ENCODE data around the gene ZFYVE9. TPM values are rescaled to one million over a fixed set of nuclear protein-coding genes. Genes with fewer than 3 reads are reported as not detected.
A peak's percentile ranks its signal among the peaks of the same experiment; 100 is the strongest.

ZFYVE9 gene
- total RNA-seq, 4 donors from 2014 or later: 38.1 to 54.8 (median 40.9) TPM

GRCh38 chr1:52111492-52111891 lies 30.4 kb upstream of the ZFYVE9 start:
- intact Hi-C loops (cut with DNase I): no loop called here
- Histone ChIP-seq H3K4me1 (no peaks in the 10 kb centered on the region), H3K4me3 (no peak overlapping the region), H3K27me3 (no peaks in the 10 kb centered on the region), H3K36me3 (no peaks in the 10 kb centered on the region), H3K27ac (replicated peaks in 1 of 4) (no peak overlapping the region), H3K9me3 (no peaks in the 10 kb centered on the region)
- DNase-seq (ENCODE audit: extremely low spot score): peak; percentile 81
- TF ChIP-seq EP300 (IDR thresholded peaks at IDR 0.05): no peak
- no peak for TF ChIP-seq POLR2AphosphoS5 (IDR thresholded peaks at IDR 0.05)
- TF ChIP-seq CTCF (IDR thresholded peaks at IDR 0.05): no peak
- no peak for TF ChIP-seq POLR2A (IDR thresholded peaks at IDR 0.05; ENCODE audit: low read depth)

DNA sequence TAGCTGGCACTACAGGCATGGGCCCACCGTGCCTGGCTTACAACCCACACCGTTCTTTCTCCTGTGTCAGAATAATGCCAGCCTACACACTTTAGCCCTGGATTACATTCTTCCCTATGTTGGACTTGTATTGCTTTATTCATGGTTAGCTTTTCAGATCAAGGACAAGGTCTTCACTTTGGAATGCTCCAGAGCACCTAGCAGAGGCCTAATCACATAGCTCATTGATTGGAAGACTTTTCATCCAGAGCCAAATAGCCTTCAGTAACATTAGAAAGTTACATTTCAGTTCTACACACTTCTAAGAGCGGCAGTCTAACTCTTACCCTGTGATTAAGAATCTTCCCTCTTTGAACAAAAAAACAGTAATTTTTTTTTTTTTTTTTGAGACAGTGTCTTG lies 29.4 kb upstream of the ZFYVE9 start:
- DNase-seq (ENCODE audit: extremely low spot score): no peak

DNA sequence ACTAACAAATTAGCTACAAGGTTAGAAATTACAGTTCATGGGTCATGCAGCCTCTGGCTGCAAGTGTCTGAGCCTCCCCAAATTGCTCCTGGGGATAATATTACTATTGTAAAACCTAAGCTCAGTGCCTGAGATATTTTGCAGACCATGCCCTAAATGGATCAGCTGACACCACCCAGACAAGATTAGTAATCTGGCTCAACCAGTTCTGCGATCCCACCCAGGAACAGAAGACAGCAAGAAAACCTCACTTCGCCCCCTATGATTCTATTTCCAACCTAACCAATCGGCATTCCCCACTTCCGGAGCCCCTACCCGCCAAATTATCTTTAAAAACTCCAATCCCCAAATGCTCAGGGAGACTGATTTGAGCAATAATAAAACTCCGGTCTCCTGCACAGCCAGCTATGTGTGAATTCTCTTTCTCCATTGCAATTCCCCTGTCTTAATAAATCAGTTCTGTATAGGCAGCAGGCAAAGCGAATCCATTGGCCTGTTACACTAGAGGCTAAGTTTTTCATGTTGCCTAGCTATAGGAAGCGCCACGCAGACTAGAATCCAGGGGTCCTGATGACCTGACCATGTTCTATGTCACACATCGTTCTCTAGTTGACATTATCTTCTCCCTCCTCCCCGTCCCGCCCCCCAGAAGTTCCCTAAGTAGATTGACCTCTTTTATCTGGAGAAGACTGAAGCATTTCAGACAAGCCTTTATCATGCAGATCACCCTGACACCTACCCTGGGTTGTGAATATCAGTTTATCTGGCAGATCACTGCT lies 22.4 kb upstream of the ZFYVE9 start:
- no peaks in the 10 kb centered on the region for H3K4me1 ChIP-seq
- no peak overlapping the region for H3K4me3 ChIP-seq
- DNase-seq (ENCODE audit: extremely low spot score): no peak
- intact Hi-C loops (cut with DNase I): no loop called here
- 73% methylated on average over 12 of the region's 12 CpGs for WGBS
- no peaks in the 10 kb centered on the region for H3K9me3 ChIP-seq
- no peaks in the 10 kb centered on the region for H3K27me3 ChIP-seq
- no peak for TF ChIP-seq POLR2A (IDR thresholded peaks at IDR 0.05; ENCODE audit: low read depth)
- no peak for TF ChIP-seq POLR2AphosphoS5 (IDR thresholded peaks at IDR 0.05)
- no peak for TF ChIP-seq CTCF (IDR thresholded peaks at IDR 0.05)
- no peak for TF ChIP-seq EP300 (IDR thresholded peaks at IDR 0.05)
- H3K36me3 ChIP-seq: no peaks in the 10 kb centered on the region
- H3K27ac ChIP-seq (replicated peaks in 1 of 4): no peak overlapping the region

More for the DNA sequence above, 29.4 kb upstream of the ZFYVE9 start:
- H3K9me3 ChIP-seq: no peaks in the 10 kb centered on the region
- H3K27ac ChIP-seq (replicated peaks in 1 of 4): no peak overlapping the region
- no peaks in the 10 kb centered on the region for H3K27me3 ChIP-seq
- TF ChIP-seq POLR2AphosphoS5 (IDR thresholded peaks at IDR 0.05): no peak
- TF ChIP-seq EP300 (IDR thresholded peaks at IDR 0.05): no peak
- TF ChIP-seq CTCF (IDR thresholded peaks at IDR 0.05): no peak
- TF ChIP-seq POLR2A (IDR thresholded peaks at IDR 0.05; ENCODE audit: low read depth): no peak
- no peak overlapping the region for H3K4me3 ChIP-seq
- 95% methylated on average over 3 of the region's 3 CpGs for WGBS
- H3K4me1 ChIP-seq: no peaks in the 10 kb centered on the region
- no peaks in the 10 kb centered on the region for H3K36me3 ChIP-seq
- intact Hi-C loops (cut with DNase I): no loop called here

DNA sequence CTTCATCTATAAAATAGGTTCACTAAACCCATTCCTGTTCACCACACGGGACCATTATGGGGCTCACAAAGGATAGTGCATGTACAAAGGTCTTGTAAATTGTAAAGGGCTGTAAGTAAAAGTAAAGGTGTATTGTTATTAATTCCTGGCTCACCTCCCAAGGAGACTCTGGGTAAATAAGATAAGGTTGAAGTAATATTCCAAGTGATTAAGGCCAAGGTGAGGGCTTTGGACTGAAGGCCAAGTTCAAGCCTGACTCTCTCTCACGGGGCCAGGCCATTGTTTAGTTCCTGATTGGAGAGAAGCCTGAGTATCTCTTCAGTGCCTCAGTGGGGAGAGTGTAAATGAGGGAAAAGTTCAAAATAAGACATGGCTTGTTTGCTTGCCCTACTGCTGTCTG lies 19.5 kb upstream of the ZFYVE9 start:
- no peak for TF ChIP-seq EP300 (IDR thresholded peaks at IDR 0.05)
- no peak for TF ChIP-seq CTCF (IDR thresholded peaks at IDR 0.05)
- no peak for TF ChIP-seq POLR2A (IDR thresholded peaks at IDR 0.05; ENCODE audit: low read depth)
- TF ChIP-seq POLR2AphosphoS5 (IDR thresholded peaks at IDR 0.05): no peak
- Histone ChIP-seq H3K4me1 (no peaks in the 10 kb centered on the region), H3K9me3 (no peaks in the 10 kb centered on the region), H3K4me3 (no peak overlapping the region), H3K27me3 (no peaks in the 10 kb centered on the region), H3K27ac (replicated peaks in 1 of 4) (no peak overlapping the region), H3K36me3 (no peaks in the 10 kb centered on the region)
- no peak for DNase-seq (ENCODE audit: extremely low spot score)
- 81% methylated on average over 2 of the region's 2 CpGs for WGBS
- intact Hi-C loops (cut with DNase I): no loop called here

GRCh38 chr1:52123622-52124021 lies 18.3 kb upstream of the ZFYVE9 start:
- 82% methylated on average over 6 of the region's 6 CpGs for WGBS
- no peak for DNase-seq (ENCODE audit: extremely low spot score)
- intact Hi-C loops (cut with DNase I): no loop called here
- Histone ChIP-seq H3K4me1 (no peaks in the 10 kb centered on the region), H3K27ac (replicated peaks in 1 of 4) (no peak overlapping the region), H3K4me3 (no peak overlapping the region), H3K36me3 (no peaks in the 10 kb centered on the region), H3K27me3 (no peaks in the 10 kb centered on the region), H3K9me3 (no peaks in the 10 kb centered on the region)
- TF ChIP-seq EP300 (IDR thresholded peaks at IDR 0.05) (no peak), POLR2AphosphoS5 (IDR thresholded peaks at IDR 0.05) (no peak), POLR2A (IDR thresholded peaks at IDR 0.05; ENCODE audit: low read depth) (no peak), CTCF (IDR thresholded peaks at IDR 0.05) (no peak)
